Measurements from ENCODE around the gene LPCAT1. TPM values are rescaled to one million over a fixed set of nuclear protein-coding genes. Genes with fewer than 3 reads are reported as not detected.

Gene LPCAT1
- total RNA-seq, 4 donors from 2014 or later = 8.8 to 59.4 (median 28.5) TPM

DNA sequence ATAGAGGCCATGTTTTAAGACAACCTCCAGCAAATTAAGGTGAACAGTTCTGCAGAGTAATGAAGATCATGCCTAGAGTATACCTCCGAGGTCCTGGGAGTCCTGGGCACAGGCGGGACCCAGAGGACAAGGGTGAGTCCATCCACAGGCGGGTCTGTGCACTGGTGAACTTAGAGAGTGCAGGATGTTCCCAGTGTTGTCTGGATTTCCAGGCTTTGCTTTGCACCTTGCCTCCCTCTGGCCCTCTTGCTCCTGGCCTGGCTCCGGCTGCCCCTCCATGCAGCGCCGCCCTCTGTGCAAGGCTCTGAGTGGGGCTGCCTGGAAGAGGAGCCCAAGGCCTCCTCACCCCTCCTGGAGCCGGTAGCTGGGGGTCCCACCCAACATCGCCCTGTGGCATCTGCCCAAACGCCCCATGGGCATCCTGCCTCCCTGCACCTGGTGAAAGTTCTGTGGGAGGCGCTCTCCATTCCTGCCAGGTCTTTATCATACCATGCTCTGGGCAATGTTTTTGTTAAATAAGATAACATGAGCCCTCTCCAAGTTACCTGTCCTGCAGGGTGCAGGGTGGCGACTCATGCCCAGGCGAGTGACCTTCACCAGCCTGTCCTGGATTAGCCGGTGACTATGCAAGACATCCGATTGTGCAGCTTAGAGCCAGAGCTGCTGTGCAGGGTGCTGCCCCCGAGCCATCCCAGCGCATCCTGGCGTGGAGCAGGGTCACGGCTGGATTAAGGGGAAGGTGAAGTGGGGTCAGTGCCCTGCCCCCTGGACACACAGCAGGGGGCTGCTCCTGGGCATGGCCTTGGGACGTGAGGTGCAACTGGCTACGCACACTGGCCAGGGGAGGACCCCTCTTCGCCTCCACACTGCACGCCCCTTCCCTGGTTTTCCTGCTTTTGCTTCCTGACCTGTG, 41.3 kb upstream of the LPCAT1 start:
- H3K27me3 ChIP-seq = no peaks in the 10 kb centered on the region
- no peak overlapping the region for H3K4me3 ChIP-seq
- DNase-seq = no peak
- no peak for TF ChIP-seq POLR2A (IDR thresholded peaks at IDR 0.05)
- TF ChIP-seq, protein P1, sequence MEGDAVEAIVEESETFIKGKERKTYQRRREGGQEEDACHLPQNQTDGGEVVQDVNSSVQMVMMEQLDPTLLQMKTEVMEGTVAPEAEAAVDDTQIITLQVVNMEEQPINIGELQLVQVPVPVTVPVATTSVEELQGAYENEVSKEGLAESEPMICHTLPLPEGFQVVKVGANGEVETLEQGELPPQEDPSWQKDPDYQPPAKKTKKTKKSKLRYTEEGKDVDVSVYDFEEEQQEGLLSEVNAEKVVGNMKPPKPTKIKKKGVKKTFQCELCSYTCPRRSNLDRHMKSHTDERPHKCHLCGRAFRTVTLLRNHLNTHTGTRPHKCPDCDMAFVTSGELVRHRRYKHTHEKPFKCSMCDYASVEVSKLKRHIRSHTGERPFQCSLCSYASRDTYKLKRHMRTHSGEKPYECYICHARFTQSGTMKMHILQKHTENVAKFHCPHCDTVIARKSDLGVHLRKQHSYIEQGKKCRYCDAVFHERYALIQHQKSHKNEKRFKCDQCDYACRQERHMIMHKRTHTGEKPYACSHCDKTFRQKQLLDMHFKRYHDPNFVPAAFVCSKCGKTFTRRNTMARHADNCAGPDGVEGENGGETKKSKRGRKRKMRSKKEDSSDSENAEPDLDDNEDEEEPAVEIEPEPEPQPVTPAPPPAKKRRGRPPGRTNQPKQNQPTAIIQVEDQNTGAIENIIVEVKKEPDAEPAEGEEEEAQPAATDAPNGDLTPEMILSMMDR (IDR thresholded peaks at IDR 0.05) = no peak
- no peaks in the 10 kb centered on the region for H3K36me3 ChIP-seq
- no peak overlapping the region for H3K27ac ChIP-seq
- no peaks in the 10 kb centered on the region for H3K4me1 ChIP-seq
- peaks cover 0 to 3% (median 0%) of the 10 kb centered on the region in 4 donors for H3K9me3 ChIP-seq

DNA sequence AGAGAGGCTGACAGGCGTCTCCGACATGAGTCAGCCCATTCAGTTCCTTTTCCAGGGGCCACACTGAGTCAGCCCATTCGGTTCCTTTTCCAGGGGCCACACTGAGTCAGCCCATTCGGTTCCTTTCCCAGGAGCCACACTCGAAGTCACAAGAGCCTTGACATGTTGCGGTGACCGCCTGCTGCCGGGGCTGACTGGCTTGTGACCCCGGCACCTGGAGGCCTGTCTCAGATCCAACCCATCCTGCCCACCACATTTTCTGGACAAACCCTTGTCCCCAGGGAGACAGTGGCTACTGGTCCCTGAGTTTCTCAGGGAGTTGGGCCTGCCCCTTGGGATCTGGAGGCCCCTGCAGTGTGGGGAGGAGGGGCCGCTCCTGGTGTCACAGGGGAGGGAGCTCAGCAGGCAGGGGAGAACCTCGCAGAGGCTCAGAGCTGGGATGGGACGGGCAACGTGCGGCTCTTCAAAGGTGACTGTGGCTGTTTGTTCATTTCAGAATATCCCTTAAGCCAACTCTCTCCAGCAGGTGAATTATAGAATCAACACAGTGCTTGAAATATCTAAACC, 40.5 kb upstream of the LPCAT1 start:
- no peak for DNase-seq
- Histone ChIP-seq H3K9me3 (peaks cover 0 to 4% (median 0%) of the 10 kb centered on the region in 4 donors), H3K27me3 (no peaks in the 10 kb centered on the region), H3K36me3 (no peaks in the 10 kb centered on the region), H3K27ac (no peak overlapping the region), H3K4me1 (no peaks in the 10 kb centered on the region), H3K4me3 (no peak overlapping the region)
- TF ChIP-seq, protein P1 (IDR thresholded peaks at IDR 0.05) = no peak
- TF ChIP-seq POLR2A (IDR thresholded peaks at IDR 0.05) = no peak

DNA sequence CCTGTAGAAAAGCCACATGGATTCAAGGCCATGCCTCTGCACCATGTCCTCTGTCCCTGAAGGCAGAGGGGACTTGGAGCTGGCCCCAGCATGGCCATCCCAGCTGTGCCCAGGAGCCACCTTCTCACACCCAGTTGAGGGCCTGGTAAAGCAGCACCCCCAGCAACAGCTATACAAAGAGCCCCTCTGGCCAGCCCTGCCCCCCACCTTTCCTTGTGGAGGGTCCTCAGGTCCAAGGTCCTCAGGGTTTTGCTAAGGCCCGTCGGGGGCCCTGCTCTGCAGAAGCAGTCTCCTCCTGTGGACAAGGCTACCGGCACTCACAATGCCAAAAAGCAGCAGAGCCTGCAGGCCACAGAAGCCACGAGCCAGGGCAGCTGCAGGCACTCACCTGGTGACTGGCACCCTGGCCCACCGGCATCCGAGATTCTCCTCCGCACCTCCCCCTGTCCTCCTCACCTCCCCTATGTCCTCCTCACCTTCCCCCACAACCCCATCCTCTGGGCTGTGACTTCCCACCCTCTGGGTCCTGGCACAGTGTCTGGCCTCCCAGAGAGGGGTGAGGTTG, 39.9 kb upstream of the LPCAT1 start:
- H3K4me3 ChIP-seq = no peak overlapping the region
- TF ChIP-seq, protein P1 (IDR thresholded peaks at IDR 0.05) = no peak
- DNase-seq = no peak
- peaks cover 0 to 4% (median 0%) of the 10 kb centered on the region in 4 donors for H3K9me3 ChIP-seq
- no peaks in the 10 kb centered on the region for H3K4me1 ChIP-seq
- no peaks in the 10 kb centered on the region for H3K27me3 ChIP-seq
- H3K36me3 ChIP-seq = no peaks in the 10 kb centered on the region
- no peak overlapping the region for H3K27ac ChIP-seq

DNA sequence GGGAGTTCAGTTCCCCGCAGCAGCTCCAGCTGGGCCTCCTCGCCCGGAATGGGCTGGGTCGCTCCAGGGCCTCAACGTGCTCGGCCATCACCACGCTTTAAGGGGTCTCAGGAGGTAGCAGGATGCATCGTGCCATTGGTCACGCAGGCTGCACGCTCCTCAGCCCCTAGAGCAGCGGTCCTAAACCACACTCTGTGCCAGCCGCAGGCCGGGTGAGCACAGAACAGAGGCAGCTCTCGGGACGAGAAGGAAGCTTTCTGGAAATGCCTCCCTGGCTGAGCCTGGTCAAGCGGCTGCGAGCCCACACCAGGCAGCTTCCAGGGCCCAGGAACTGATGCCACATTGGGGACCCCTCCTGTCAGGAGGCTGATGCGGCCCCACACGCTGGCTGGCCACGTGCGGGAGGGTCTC, 39.3 kb upstream of the LPCAT1 start:
- no peak for TF ChIP-seq POLR2A (IDR thresholded peaks at IDR 0.05)
- TF ChIP-seq, protein P1 (IDR thresholded peaks at IDR 0.05) = no peak
- H3K36me3 ChIP-seq = no peaks in the 10 kb centered on the region
- peaks cover 0 to 4% (median 0%) of the 10 kb centered on the region in 4 donors for H3K9me3 ChIP-seq
- H3K4me3 ChIP-seq = no peak overlapping the region
- H3K27ac ChIP-seq = no peak overlapping the region
- H3K4me1 ChIP-seq = no peaks in the 10 kb centered on the region
- H3K27me3 ChIP-seq = no peaks in the 10 kb centered on the region
- DNase-seq = no peak

DNA sequence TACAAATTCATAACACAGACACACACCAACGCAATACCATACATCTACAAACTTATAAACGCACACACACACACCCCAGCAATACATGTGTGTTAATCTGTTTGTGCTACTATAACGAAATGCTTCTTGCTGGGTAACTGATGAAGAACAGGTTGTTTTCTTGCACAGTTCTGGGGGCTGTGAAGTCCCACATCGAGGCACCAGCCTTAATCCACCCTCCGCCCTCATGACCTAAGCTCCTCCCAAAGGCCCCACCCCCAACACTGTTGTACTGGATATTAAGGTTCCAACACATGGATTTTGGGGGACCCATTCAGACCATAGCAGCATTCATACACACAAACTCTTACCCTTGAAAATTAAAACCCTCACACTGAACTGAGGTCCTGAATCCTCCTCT, 38.8 kb upstream of the LPCAT1 start:
- Histone ChIP-seq H3K27ac (no peak overlapping the region), H3K4me1 (no peaks in the 10 kb centered on the region), H3K9me3 (peaks cover 0 to 4% (median 0%) of the 10 kb centered on the region in 4 donors), H3K27me3 (no peaks in the 10 kb centered on the region), H3K4me3 (no peak overlapping the region), H3K36me3 (no peaks in the 10 kb centered on the region)
- TF ChIP-seq POLR2A (IDR thresholded peaks at IDR 0.05) = no peak
- TF ChIP-seq, protein P1 (IDR thresholded peaks at IDR 0.05) = no peak
- DNase-seq = no peak

Data from Peyer's patch (tissue), 4 donors.